IMR-90 (cell line): ENCODE data around the gene RNF212B. TPM values are rescaled to one million over a fixed set of nuclear protein-coding genes. Genes with fewer than 3 reads are reported as not detected.
A peak's percentile ranks its signal among the peaks of the same experiment; 100 is the strongest.

Experiments
- ATAC-seq: fragments of 200-7000 bp; cut with Tn5 transposase; 2 replicates; pipeline ENCODE4 v1.9.1; 2020; ENCODE audit warnings: low read depth, mild to moderate bottlenecking, moderate library complexity
- BruUV-seq: library from RNA; stranded (reverse); fragments of 400-500 nt; replicated peaks from 2 replicates; lab custom pipeline; 2021; lab: Mats Ljungman, UMichigan
- CTCF ChIA-PET: fragments of 300-600 bp; formaldehyde crosslinking; extraction: SDS; loops from one replicate; lab custom pipeline; 2021; ENCODE audit warnings: antibody characterized with exemption; lab: Yijun Ruan, JAX
- POLR2A ChIA-PET: fragments of 300-600 bp; sonication (Branson Sonifier 250); formaldehyde crosslinking; loops from one replicate; lab custom pipeline; 2022; ENCODE audit warnings: antibody characterized with exemption; ENCODE audit not compliant: unreplicated experiment; lab: Charles Lee
- DNase-seq: peaks from one replicate; pipeline ENCODE4 v3.0.0; 2013
- H2AFZ ChIP-seq: replicated peaks from 2 replicates; pipeline ENCODE3; 2013; ENCODE audit warnings: low read length, mild to moderate bottlenecking; ENCODE audit not compliant: poor library complexity
- H2AK5ac ChIP-seq: 2 replicates; pipeline ENCODE4 v1.6.1; 2013; ENCODE audit warnings: low read depth, low read length, inconsistent platforms
- H2AK9ac ChIP-seq: replicated peaks from 2 replicates; pipeline ENCODE3; 2013; ENCODE audit warnings: mild to moderate bottlenecking, low read depth, low read length, moderate library complexity; ENCODE audit not compliant: poor library complexity
- H2BK120ac ChIP-seq: 2 replicates; pipeline ENCODE4 v1.6.1; 2013; ENCODE audit warnings: low read depth, low read length, inconsistent platforms
- H2BK15ac ChIP-seq: 3 replicates; pipeline ENCODE4 v1.6.1; 2013; ENCODE audit warnings: low read depth, low read length, inconsistent platforms
- H2BK20ac ChIP-seq: 2 replicates; pipeline ENCODE4 v1.6.1; 2013; ENCODE audit warnings: low read depth, mild to moderate bottlenecking, inconsistent platforms, low read length, moderate library complexity
- H2BK5ac ChIP-seq: 2 replicates; pipeline ENCODE4 v1.6.1; 2013; ENCODE audit warnings: mild to moderate bottlenecking, low read depth, low read length, inconsistent platforms; ENCODE audit not compliant: poor library complexity, severe bottlenecking
- H3K14ac ChIP-seq: replicated peaks from 2 replicates; pipeline ENCODE4 v1.6.1; 2013; ENCODE audit warnings: low read depth, low read length, inconsistent platforms
- H3K18ac ChIP-seq: 2 replicates; pipeline ENCODE4 v1.6.1; 2013; ENCODE audit warnings: low read depth, low read length, control low read depth
- H3K23ac ChIP-seq: 2 replicates; pipeline ENCODE4 v1.6.1; 2013; ENCODE audit warnings: low read depth, low read length, inconsistent platforms
- H3K27ac ChIP-seq: 2 replicates; pipeline ENCODE4 v1.5.1; 2013; ENCODE audit warnings: mild to moderate bottlenecking, control low read depth, low read length; ENCODE audit not compliant: insufficient read depth
- H3K27me3 ChIP-seq: 2 replicates; pipeline ENCODE4 v1.6.1; 2013; ENCODE audit warnings: low read length; ENCODE audit not compliant: control insufficient read depth, insufficient read depth
- H3K36me3 ChIP-seq: 2 replicates; pipeline ENCODE4 v1.6.1; 2013; ENCODE audit warnings: low read length, mixed read lengths; ENCODE audit not compliant: control insufficient read depth, insufficient read depth
- H3K4ac ChIP-seq: 2 replicates; pipeline ENCODE4 v1.6.1; 2013; ENCODE audit warnings: low read depth, low read length, inconsistent platforms
- H3K4me1 ChIP-seq: 2 replicates; pipeline ENCODE4 v1.6.1; 2013; ENCODE audit warnings: low read length, mixed read lengths; ENCODE audit not compliant: control insufficient read depth, insufficient read depth
- H3K4me2 ChIP-seq: 2 replicates; pipeline ENCODE4 v1.6.1; 2013; ENCODE audit warnings: low read depth, mild to moderate bottlenecking, control low read depth, low read length, moderate library complexity
- H3K4me3 ChIP-seq: 2 replicates; pipeline ENCODE4 v1.5.1; 2013; ENCODE audit warnings: low read depth, mild to moderate bottlenecking, control low read depth, low read length, moderate library complexity; ENCODE audit not compliant: insufficient read depth
- H3K56ac ChIP-seq: 2 replicates; pipeline ENCODE4 v1.6.1; 2013; ENCODE audit warnings: low read length, inconsistent platforms; ENCODE audit not compliant: insufficient read depth; ENCODE audit errors: extremely low read depth
- H3K79me1 ChIP-seq, 2 experiments: 2 replicates each; pipeline ENCODE4 v1.6.1; 2013; ENCODE audit warnings: low read length in 2 of 2, inconsistent platforms in 1 of 2, low read depth in 1 of 2
- H3K9ac ChIP-seq: 2 replicates; pipeline ENCODE4 v1.6.1; 2013; ENCODE audit warnings: low read depth, low read length, control low read depth
- H3K9me1 ChIP-seq: 2 replicates; pipeline ENCODE4 v1.6.1; 2013; ENCODE audit warnings: low read length, inconsistent platforms; ENCODE audit not compliant: insufficient read depth
- H3K9me3 ChIP-seq: 2 replicates; pipeline ENCODE4 v1.6.1; 2013; ENCODE audit warnings: low read length; ENCODE audit not compliant: control insufficient read depth, insufficient read depth
- H4K20me1 ChIP-seq: 2 replicates; pipeline ENCODE4 v1.6.1; 2013; ENCODE audit warnings: low read length, inconsistent platforms; ENCODE audit not compliant: insufficient read depth
- H4K5ac ChIP-seq: 2 replicates; pipeline ENCODE4 v1.6.1; 2013; ENCODE audit warnings: mild to moderate bottlenecking, low read depth, low read length, control low read depth
- H4K8ac ChIP-seq, 2 experiments: 2 replicates each; pipeline ENCODE4 v1.6.1; 2013; ENCODE audit warnings: low read depth in 2 of 2, low read length in 2 of 2, control low read depth in 1 of 2, inconsistent platforms in 1 of 2
- H4K91ac ChIP-seq: 2 replicates; pipeline ENCODE4 v1.6.1; 2013; ENCODE audit warnings: low read depth, low read length, inconsistent platforms; ENCODE audit not compliant: insufficient read depth
- BHLHE40 ChIP-seq: fragments of 150-350 bp; IDR thresholded peaks from 2 replicates; pipeline ENCODE4 v1.6.1; 2016; ENCODE audit warnings: mild to moderate bottlenecking, low read depth, low read length
- CHD1 ChIP-seq: IDR thresholded peaks from 2 replicates; pipeline ENCODE4 v1.6.1; 2012; ENCODE audit warnings: low read depth, low read length, improper control_type of control experiment
- FOS ChIP-seq: fragments of 150-350 bp; IDR thresholded peaks from 2 replicates; pipeline ENCODE4 v1.6.1; 2016; ENCODE audit warnings: low read depth, low read length
- MAFK ChIP-seq: IDR thresholded peaks from 2 replicates; pipeline ENCODE4 v1.6.1; 2012; ENCODE audit warnings: low read depth, low read length, improper control_type of control experiment
- MAZ ChIP-seq: IDR thresholded peaks from 2 replicates; pipeline ENCODE4 v1.6.1; 2012; ENCODE audit warnings: low read depth, mild to moderate bottlenecking, low read length, improper control_type of control experiment, moderate library complexity, borderline replicate concordance
- MXI1 ChIP-seq: IDR thresholded peaks from 2 replicates; pipeline ENCODE4 v1.6.1; 2012; ENCODE audit warnings: low read depth, mild to moderate bottlenecking, low read length, moderate library complexity, borderline replicate concordance
- RAD21 ChIP-seq: IDR thresholded peaks from 2 replicates; pipeline ENCODE4 v1.6.1; 2012; ENCODE audit warnings: low read length, improper control_type of control experiment
- RCOR1 ChIP-seq: IDR thresholded peaks from 2 replicates; pipeline ENCODE4 v1.6.1; 2012; ENCODE audit warnings: mild to moderate bottlenecking, low read length, improper control_type of control experiment; ENCODE audit not compliant: insufficient replicate concordance
- RFX5 ChIP-seq: IDR thresholded peaks from 2 replicates; pipeline ENCODE4 v1.8.0; 2012; ENCODE audit warnings: low read depth, mild to moderate bottlenecking, low read length, moderate library complexity
- USF2 ChIP-seq: fragments of 150-350 bp; IDR thresholded peaks from 2 replicates; pipeline ENCODE4 v1.6.1; 2017; ENCODE audit warnings: mild to moderate bottlenecking, antibody characterized with exemption, low read length, low read depth
- WGBS, 2 experiments: methylation state at CpG; one replicate each; pipeline versions ENCODE4 v1.1.5 to v1.1.7; 2013; ENCODE audit warnings: missing lambda C conversion rate in 2 of 2; ENCODE audit not compliant: insufficient read length in 1 of 2; ENCODE audit errors: extremely low coverage in 2 of 2; 5-methylcytosine and 5-hydroxymethylcytosine counted together
- dilution Hi-C: fragments of 300-500 bp; cut with HindIII; formaldehyde crosslinking; loops from one replicate; pipeline ENCODE4 v1.14.3; 2018; ENCODE audit warnings: low sequenced_read_pairs; ENCODE audit not compliant: unreplicated experiment
- in situ Hi-C: fragments of 300-500 bp; cut with MboI; formaldehyde crosslinking; loops from 3 replicates; pipeline ENCODE4 v1.14.3; 2019; ENCODE audit warnings: low sequenced_read_pairs, inconsistent platforms, mixed read lengths
- intact Hi-C: fragments of 100-400 bp; cut with micrococcal nuclease; formaldehyde crosslinking; loops from 2 replicates; pipeline ENCODE4 v1.10.0; 2022
- polyA plus RNA-seq, 3 experiments: library from polyadenylated mRNA; depleted of rRNA; stranded (reverse); fragments of >200 nt; gene quantifications; 2 replicates each; pipeline ENCODE4 v1.2.3, GENCODE V29; 2012; ENCODE audit warnings: low replicate concordance in 1 of 3
- total RNA-seq: library from RNA; depleted of rRNA; stranded (reverse); fragments of >200 nt; gene quantifications from 2 replicates; pipeline ENCODE4 v1.2.3, GENCODE V29; 2012
- TF ChIP-seq, protein P1 (sequence below): fragments of 150-350 bp; IDR thresholded peaks from 2 replicates; pipeline ENCODE4 v1.6.1; 2016; ENCODE audit warnings: low read depth, mild to moderate bottlenecking, low read length, moderate library complexity, borderline replicate concordance
- TF ChIP-seq, protein P2 (sequence below): conservative IDR thresholded peaks from 2 replicates; pipeline ENCODE4 v1.5.1; 2012; ENCODE audit warnings: mild to moderate bottlenecking, low read depth, low read length, improper control_type of control experiment

The RNF212B gene
- total and polyA plus RNA-seq, 2 of the 4 experiments (the other 2 are of a cell fraction), result not detected

GRCh38 chr14:23301288-23301968 is 63.7 kb downstream of the RNF212B start:
- H2AK5ac ChIP-seq, result no peak overlapping the region
- H3K4me1 ChIP-seq, result peaks cover 3% of the 10 kb centered on the region
- WGBS, 2 experiments, result 0% methylated on average over 26 of the region's 87 CpGs; no CpG with 5 or more reads in 1 of the 2 experiments
- DNase-seq (peak; percentile 98), ATAC-seq (peak; percentile 84)
- peak overlapping the region; percentile 77 for H2AK9ac ChIP-seq
- peak overlapping the region; percentile 87 for H2BK5ac ChIP-seq
- no peak overlapping the region for H2BK20ac ChIP-seq
- peak overlapping the region; percentile 54; the same call in 1 of the 2 replicates for H3K56ac ChIP-seq
- peak overlapping the region; percentile 20; the same call in 1 of the 2 replicates for H3K18ac ChIP-seq
- peak overlapping the region; percentile 74 for H3K4me3 ChIP-seq
- H3K79me1 ChIP-seq, result peaks cover 7 to 19% of the 10 kb centered on the region in 2 experiments; a peak in 3 of 4 replicates
- H3K9ac ChIP-seq, result peak overlapping the region; percentile 79
- no peak overlapping the region; the same call in 1 of the 2 replicates for H3K4me2 ChIP-seq
- H2BK15ac ChIP-seq, result no peak overlapping the region
- H2BK120ac ChIP-seq, result peak overlapping the region; percentile 38
- no peaks in the 10 kb centered on the region for H3K36me3 ChIP-seq
- H4K5ac ChIP-seq, result 0 out of 2 replicates have a peak overlapping the region, but pooled peaks have one; percentile 27
- peak overlapping the region; percentile 97 for H2AFZ ChIP-seq
- ChIA-PET POLR2A (no interaction called here), CTCF (interaction anchor here (0.6 to 3.6 kb wide), 5 partner anchors 9 to 180 kb away, joined by 3 to 10 read pairs (median 4); partner anchors contain the start of gene PABPN1)
- dilution Hi-C loops (no loop called here), in situ Hi-C loops (loop anchor here (10.0 to 25.0 kb wide), 4 partner anchors 187 to 1136 kb away; partner anchors contain the start of genes CBLN3, CEBPE, EMC9 and FITM1), intact Hi-C loops (loop anchor here (1.0 to 10.0 kb wide), 3 partner anchors 36 to 747 kb away; no protein-coding TSS in a partner anchor)
- BruUV-seq, result no TSS peak
- no peaks in the 10 kb centered on the region for H3K9me1 ChIP-seq
- H4K20me1 ChIP-seq, result peaks cover 3% of the 10 kb centered on the region; the same call in 1 of the 2 replicates
- H3K4ac ChIP-seq, result peak overlapping the region; percentile 70
- peak overlapping the region; percentile 84 for H3K27ac ChIP-seq
- no peaks in the 10 kb centered on the region for H3K27me3 ChIP-seq
- no peaks in the 10 kb centered on the region for H3K9me3 ChIP-seq
- peak overlapping the region; percentile 63 to 95; a peak in 2 of 4 replicates for H4K8ac ChIP-seq
- no peak overlapping the region for H3K23ac ChIP-seq
- peak overlapping the region; percentile 26 for H4K91ac ChIP-seq
- 0 out of 2 replicates have a peak overlapping the region, but pooled peaks have one; percentile 24 for H3K14ac ChIP-seq
- TF ChIP-seq, protein P1, sequence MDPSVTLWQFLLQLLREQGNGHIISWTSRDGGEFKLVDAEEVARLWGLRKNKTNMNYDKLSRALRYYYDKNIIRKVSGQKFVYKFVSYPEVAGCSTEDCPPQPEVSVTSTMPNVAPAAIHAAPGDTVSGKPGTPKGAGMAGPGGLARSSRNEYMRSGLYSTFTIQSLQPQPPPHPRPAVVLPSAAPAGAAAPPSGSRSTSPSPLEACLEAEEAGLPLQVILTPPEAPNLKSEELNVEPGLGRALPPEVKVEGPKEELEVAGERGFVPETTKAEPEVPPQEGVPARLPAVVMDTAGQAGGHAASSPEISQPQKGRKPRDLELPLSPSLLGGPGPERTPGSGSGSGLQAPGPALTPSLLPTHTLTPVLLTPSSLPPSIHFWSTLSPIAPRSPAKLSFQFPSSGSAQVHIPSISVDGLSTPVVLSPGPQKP, result no peak
- TF ChIP-seq CHD1 (no peak), BHLHE40 (peak; percentile 86), MAFK (peak; percentile 94), MXI1 (peak; percentile 80; the same call in 1 of the 2 replicates), USF2 (peak; percentile 82), RCOR1 (peak; percentile 4), MAZ (peak; percentile 87; the same call in 1 of the 2 replicates), FOS (0 out of 2 replicates have a peak, but pooled peaks have one; percentile 1), RAD21 (no peak; the same call in none of the 2 replicates), RFX5 (no peak)
- TF ChIP-seq, protein P2, sequence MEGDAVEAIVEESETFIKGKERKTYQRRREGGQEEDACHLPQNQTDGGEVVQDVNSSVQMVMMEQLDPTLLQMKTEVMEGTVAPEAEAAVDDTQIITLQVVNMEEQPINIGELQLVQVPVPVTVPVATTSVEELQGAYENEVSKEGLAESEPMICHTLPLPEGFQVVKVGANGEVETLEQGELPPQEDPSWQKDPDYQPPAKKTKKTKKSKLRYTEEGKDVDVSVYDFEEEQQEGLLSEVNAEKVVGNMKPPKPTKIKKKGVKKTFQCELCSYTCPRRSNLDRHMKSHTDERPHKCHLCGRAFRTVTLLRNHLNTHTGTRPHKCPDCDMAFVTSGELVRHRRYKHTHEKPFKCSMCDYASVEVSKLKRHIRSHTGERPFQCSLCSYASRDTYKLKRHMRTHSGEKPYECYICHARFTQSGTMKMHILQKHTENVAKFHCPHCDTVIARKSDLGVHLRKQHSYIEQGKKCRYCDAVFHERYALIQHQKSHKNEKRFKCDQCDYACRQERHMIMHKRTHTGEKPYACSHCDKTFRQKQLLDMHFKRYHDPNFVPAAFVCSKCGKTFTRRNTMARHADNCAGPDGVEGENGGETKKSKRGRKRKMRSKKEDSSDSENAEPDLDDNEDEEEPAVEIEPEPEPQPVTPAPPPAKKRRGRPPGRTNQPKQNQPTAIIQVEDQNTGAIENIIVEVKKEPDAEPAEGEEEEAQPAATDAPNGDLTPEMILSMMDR, result peak; percentile 88
